Endothelial cell of umbilical vein (primary cell): ENCODE data around the gene EIF2B4. TPM values are rescaled to one million over a fixed set of nuclear protein-coding genes. Genes with fewer than 3 reads are reported as not detected.
A peak's percentile ranks its signal among the peaks of the same experiment; 100 is the strongest.

Source experiments
- BruUV-seq: library from RNA; stranded (reverse); fragments of 400-500 nt; replicated peaks from 2 replicates; lab custom pipeline; 2021; lab: Mats Ljungman, UMichigan
- CTCF ChIA-PET: fragments of 300-600, 350-600 bp; sonication (Branson Sonifier 250); formaldehyde crosslinking; loops from one replicate; lab custom pipeline; 2021; ENCODE audit warnings: antibody characterized with exemption, inconsistent platforms; lab: Charles Lee
- POLR2A ChIA-PET: fragments of 300-600, 350-600 bp; sonication (Branson Sonifier 250); formaldehyde crosslinking; loops from one replicate; lab custom pipeline; 2021; ENCODE audit warnings: antibody characterized with exemption, inconsistent platforms; lab: Charles Lee
- DNase-seq: peaks from one replicate; pipeline ENCODE4 v3.0.0-alpha.2; 2011; ENCODE audit warnings: low read depth, low spot score
- FAIRE-seq: peaks from 2 replicates; lab custom pipeline; 2011; peaks lifted over from hg19 to GRCh38; lab: Jason Lieb, UNC
- H2AFZ ChIP-seq: 2 replicates; pipeline ENCODE4 v1.6.0; 2012; ENCODE audit warnings: low read depth, low read length, control low read depth, inconsistent platforms
- H3K27ac ChIP-seq: 2 replicates; pipeline ENCODE4 v1.5.1; 2011; ENCODE audit warnings: low read depth, mild to moderate bottlenecking, control low read depth, low read length, moderate library complexity; ENCODE audit not compliant: insufficient read depth
- H3K27me3 ChIP-seq, 2 experiments: 2 replicates each; pipeline versions ENCODE4 v1.6.0 to v1.6.1; 2011; ENCODE audit warnings: low read length in 2 of 2, mixed read lengths in 1 of 2; ENCODE audit not compliant: control insufficient read depth in 2 of 2, insufficient read depth in 2 of 2
- H3K36me3 ChIP-seq, 2 experiments: 2 replicates in 1 of 2; 3 replicates in 1 of 2; pipeline ENCODE4 v1.5.1; 2011; ENCODE audit warnings: low read length in 2 of 2, mild to moderate bottlenecking in 1 of 2, moderate library complexity in 1 of 2; ENCODE audit not compliant: control insufficient read depth in 2 of 2, insufficient read depth in 2 of 2; ENCODE audit errors: extremely low read depth in 1 of 2
- H3K4me1 ChIP-seq: 3 replicates; pipeline ENCODE4 v1.5.1; 2011; ENCODE audit warnings: mild to moderate bottlenecking, low read length; ENCODE audit not compliant: control insufficient read depth, insufficient read depth; ENCODE audit errors: extremely low read depth
- H3K4me2 ChIP-seq: 2 replicates; pipeline ENCODE4 v1.6.1; 2011; ENCODE audit warnings: low read length, control low read depth, mixed read lengths; ENCODE audit not compliant: insufficient read depth
- H3K4me3 ChIP-seq, 3 experiments: fragments of 200-600 bp in 1 of 3; sonication (generic), shearing (Covaris generic) in 1 of 3; replicated peaks in 1 of 3; 2 replicates each; pipeline ENCODE4 v1.5.1; 2011 to 2016; ENCODE audit warnings: control low read depth in 3 of 3, low read length in 3 of 3, mild to moderate bottlenecking in 2 of 3, inconsistent platforms in 1 of 3, low read depth in 1 of 3, moderate library complexity in 1 of 3; ENCODE audit not compliant: insufficient read depth in 1 of 3
- H3K79me2 ChIP-seq: 2 replicates; pipeline ENCODE4 v1.6.0; 2012; ENCODE audit warnings: low read length, inconsistent platforms; ENCODE audit not compliant: control insufficient read depth, insufficient read depth
- H3K9ac ChIP-seq: replicated peaks from 2 replicates; pipeline ENCODE3; 2011; ENCODE audit warnings: low read length, control low read depth; ENCODE audit not compliant: insufficient read depth; ENCODE audit errors: extremely low read depth
- H3K9me1 ChIP-seq: replicated peaks from 3 replicates; pipeline ENCODE4 v1.6.0; 2011; ENCODE audit warnings: mild to moderate bottlenecking, low read length; ENCODE audit not compliant: control insufficient read depth, insufficient read depth; ENCODE audit errors: extremely low read depth
- H3K9me3 ChIP-seq: replicated peaks from 2 replicates; pipeline ENCODE4 v1.5.1; 2012; ENCODE audit warnings: low read length, inconsistent platforms; ENCODE audit not compliant: control insufficient read depth, insufficient read depth
- H4K20me1 ChIP-seq: replicated peaks from 2 replicates; pipeline ENCODE3; 2011; ENCODE audit warnings: mild to moderate bottlenecking, low read length; ENCODE audit not compliant: control insufficient read depth, insufficient read depth; ENCODE audit errors: extremely low read depth
- EZH2 ChIP-seq: IDR thresholded peaks from 2 replicates; pipeline ENCODE4 v1.6.1; 2012; ENCODE audit warnings: borderline replicate concordance, low read depth, mild to moderate bottlenecking, moderate library complexity, low read length, inconsistent platforms; ENCODE audit not compliant: severe bottlenecking
- FOS ChIP-seq: IDR thresholded peaks from 2 replicates; pipeline ENCODE4 v1.6.1; 2011; ENCODE audit warnings: mild to moderate bottlenecking, low read length, moderate library complexity, borderline replicate concordance; ENCODE audit not compliant: insufficient read depth
- GATA2 ChIP-seq: IDR thresholded peaks from 2 replicates; pipeline ENCODE4 v1.7.0; 2011; ENCODE audit warnings: low read depth, mild to moderate bottlenecking, moderate library complexity, mixed read lengths, low read length; ENCODE audit not compliant: insufficient read length, insufficient read depth
- JUN ChIP-seq: IDR thresholded peaks from 2 replicates; pipeline ENCODE4 v1.6.1; 2011; ENCODE audit warnings: borderline replicate concordance, low read depth; ENCODE audit not compliant: insufficient read length, insufficient read depth
- MAX ChIP-seq: IDR thresholded peaks from 2 replicates; pipeline ENCODE4 v1.6.1; 2011; ENCODE audit not compliant: insufficient read depth, insufficient read length
- MYC ChIP-seq: IDR thresholded peaks from one replicate; pipeline ENCODE4 v1.6.1; 2011; ENCODE audit warnings: mild to moderate bottlenecking, low read depth, low read length
- POLR2A ChIP-seq: IDR thresholded peaks from 2 replicates; pipeline ENCODE4 v1.6.1; 2012; ENCODE audit warnings: low read depth, mild to moderate bottlenecking, control low read depth, low read length
- POLR2AphosphoS5 ChIP-seq: IDR thresholded peaks from 2 replicates; pipeline ENCODE4 v1.6.1; 2012; ENCODE audit warnings: low read depth, mild to moderate bottlenecking, control low read depth, low read length, moderate library complexity; ENCODE audit not compliant: insufficient read depth
- dilution Hi-C: fragments of 300-500 bp; cut with MboI; formaldehyde crosslinking; loops from one replicate; pipeline ENCODE4 v1.15.0; 2019; ENCODE audit warnings: low sequenced_read_pairs; ENCODE audit not compliant: extremely low pct_ligation_motif_present
- intact Hi-C: fragments of 100-400 bp; cut with micrococcal nuclease; formaldehyde crosslinking; loops from one replicate; pipeline ENCODE4 v1.10.0; 2022
- polyA plus RNA-seq, 4 experiments: library from polyadenylated mRNA; depleted of rRNA in 3 of 4; stranded (reverse) in 3 of 4; unstranded in 1 of 4; fragments of >200 nt; gene quantifications; 2 replicates each; pipeline versions ENCODE4 v1.2.1 to v1.2.3, GENCODE V29; 2011 to 2012; ENCODE audit warnings: missing spikeins in 1 of 4
- total RNA-seq: library from RNA; stranded (reverse); gene quantifications from 2 replicates; pipeline ENCODE4 v1.2.3, GENCODE V29; 2021
- TF ChIP-seq, protein P1 (sequence below), 2 donors: IDR thresholded peaks; 1 replicate in 1 of 2; 2 replicates in 1 of 2; pipeline ENCODE4 v1.5.1; 2011; ENCODE audit warnings: low read length in 2 of 2, mild to moderate bottlenecking in 2 of 2, moderate library complexity in 2 of 2, control low read depth in 1 of 2, inconsistent platforms in 1 of 2, low read depth in 1 of 2; ENCODE audit not compliant: insufficient read depth in 1 of 2; ENCODE audit errors: extremely low read depth in 1 of 2

Gene EIF2B4
- total and polyA plus RNA-seq, 2 donors (not counting 3 experiments of a cell fraction or from before 2014, with no cell fraction given): 43.7 to 63.2 TPM

DNA sequence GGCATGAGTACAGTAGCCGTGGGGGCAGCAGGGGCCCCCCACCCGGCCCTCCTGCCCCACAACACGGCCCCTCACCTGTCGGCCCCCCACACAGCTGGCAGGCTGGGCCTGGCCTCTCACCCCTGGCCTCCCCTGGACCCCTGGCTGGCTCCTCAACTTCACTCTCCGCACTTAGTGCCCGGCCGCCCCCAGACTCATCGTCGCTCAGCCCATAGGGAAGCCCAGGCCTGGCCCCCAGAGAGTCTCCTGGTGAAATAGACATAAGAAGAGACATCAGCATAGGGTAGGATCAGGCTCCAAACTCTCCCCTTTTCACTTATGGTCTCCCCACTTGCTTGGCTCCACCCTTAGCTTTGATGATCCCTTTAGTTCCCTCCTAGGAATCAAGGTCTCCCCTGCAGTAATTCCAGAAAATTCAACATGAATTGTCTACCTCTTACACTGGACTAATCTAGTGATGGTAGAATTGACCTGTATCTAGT lies 8.7 kb upstream of the EIF2B4 start:
- Histone ChIP-seq H3K27me3 (no peaks in the 10 kb centered on the region), H3K4me2 (peak overlapping the region; percentile 94), H3K9me1 (no peaks in the 10 kb centered on the region), H3K27ac (no peak overlapping the region), H3K4me3 (no peak overlapping the region), H3K9me3 (no peaks in the 10 kb centered on the region), H3K36me3 (peaks cover 22 to 56% of the 10 kb centered on the region in 2 experiments), H2AFZ (no peak overlapping the region), H4K20me1 (no peaks in the 10 kb centered on the region), H3K9ac (no peak overlapping the region), H3K79me2 (peaks cover 21% of the 10 kb centered on the region), H3K4me1 (peaks cover 17% of the 10 kb centered on the region)
- FAIRE-seq (no peak), DNase-seq (no peak)
- dilution Hi-C loops (no loop called here), intact Hi-C loops (no loop called here)
- no peak for TF ChIP-seq MAX
- no peak for TF ChIP-seq MYC
- TF ChIP-seq POLR2A: no peak
- TF ChIP-seq, protein P1, sequence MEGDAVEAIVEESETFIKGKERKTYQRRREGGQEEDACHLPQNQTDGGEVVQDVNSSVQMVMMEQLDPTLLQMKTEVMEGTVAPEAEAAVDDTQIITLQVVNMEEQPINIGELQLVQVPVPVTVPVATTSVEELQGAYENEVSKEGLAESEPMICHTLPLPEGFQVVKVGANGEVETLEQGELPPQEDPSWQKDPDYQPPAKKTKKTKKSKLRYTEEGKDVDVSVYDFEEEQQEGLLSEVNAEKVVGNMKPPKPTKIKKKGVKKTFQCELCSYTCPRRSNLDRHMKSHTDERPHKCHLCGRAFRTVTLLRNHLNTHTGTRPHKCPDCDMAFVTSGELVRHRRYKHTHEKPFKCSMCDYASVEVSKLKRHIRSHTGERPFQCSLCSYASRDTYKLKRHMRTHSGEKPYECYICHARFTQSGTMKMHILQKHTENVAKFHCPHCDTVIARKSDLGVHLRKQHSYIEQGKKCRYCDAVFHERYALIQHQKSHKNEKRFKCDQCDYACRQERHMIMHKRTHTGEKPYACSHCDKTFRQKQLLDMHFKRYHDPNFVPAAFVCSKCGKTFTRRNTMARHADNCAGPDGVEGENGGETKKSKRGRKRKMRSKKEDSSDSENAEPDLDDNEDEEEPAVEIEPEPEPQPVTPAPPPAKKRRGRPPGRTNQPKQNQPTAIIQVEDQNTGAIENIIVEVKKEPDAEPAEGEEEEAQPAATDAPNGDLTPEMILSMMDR (IDR thresholded peaks at IDR 0.05; ENCODE audit: extremely low read depth in 1 of 2, insufficient read depth in 1 of 2, low read depth in 1 of 2, low read length in 2 of 2): no peak
- no peak for TF ChIP-seq JUN
- no peak for TF ChIP-seq POLR2AphosphoS5
- TF ChIP-seq EZH2: no peak
- no peak for TF ChIP-seq GATA2
- TF ChIP-seq FOS: no peak
- no TSS peak for BruUV-seq
- POLR2A ChIA-PET: no interaction called here
- CTCF ChIA-PET: no interaction called here
